ENCODE measurements around the gene VCPKMT. TPM values are rescaled to one million over a fixed set of nuclear protein-coding genes. Genes with fewer than 3 reads are reported as not detected.

Gene VCPKMT
- 1 to 10 TPM; 2.8 to 4.8 (median 3.0) TPM for total RNA-seq
- polyA plus RNA-seq = 10 to 100 TPM; 12.2 to 13.3 TPM

DNA sequence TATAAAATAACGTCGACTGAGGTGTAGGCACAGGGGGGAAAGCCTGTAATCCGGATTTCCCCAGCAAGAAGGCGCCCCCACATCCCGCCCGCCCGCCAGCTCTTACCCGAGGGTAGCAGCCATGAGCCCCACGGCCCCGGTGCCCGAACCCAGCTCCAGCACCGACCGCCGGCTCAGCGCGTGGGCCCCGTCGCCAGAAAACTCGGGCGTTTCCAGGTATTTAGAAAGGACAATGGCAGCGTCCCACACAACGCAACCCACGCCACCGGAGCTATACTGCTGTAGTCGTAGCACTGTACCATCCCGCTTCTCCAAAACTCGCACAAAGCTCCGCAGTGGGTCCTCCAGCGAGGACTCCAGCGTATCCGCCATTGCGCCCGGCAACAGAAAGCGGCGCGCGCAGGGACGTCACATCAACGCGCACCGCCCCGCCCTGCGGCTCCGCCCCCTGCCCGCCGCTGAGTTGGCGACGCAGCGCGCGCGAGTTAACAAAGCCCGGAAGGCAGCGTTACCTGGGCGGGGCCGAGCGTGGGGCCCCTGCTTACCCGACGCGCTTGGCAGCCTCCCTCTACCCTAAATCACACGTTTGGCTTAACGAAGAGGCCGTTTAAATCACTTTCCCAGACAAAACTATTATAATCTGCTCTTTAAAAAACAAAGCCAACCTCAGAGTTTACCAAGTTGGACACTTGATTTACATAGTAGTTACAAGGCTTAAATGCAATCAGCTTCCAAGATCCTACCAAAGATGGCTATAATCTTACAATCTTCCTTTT, at the start of gene VCPKMT:
Gene VCPKMT, minus strand, starts transcription at position 392 of the 776 bp plus-strand sequence. Its CDS starts 20 bp downstream, at position 372.
- Histone ChIP-seq H3K27me3 (no peaks in the 10 kb centered on the region), H3K27ac (peak within 1 kb of the TSS; percentile 67 to 93 (median 86)), H3K9me3 (no peaks in the 10 kb centered on the region), H3K36me3 (no peaks in the 10 kb centered on the region), H3K4me3 (peak within 1 kb of the TSS; percentile 49 to 68 (median 58)), H3K4me1 (peaks cover 4 to 22% (median 17%) of the 10 kb centered on the region in 3 donors)
- ATAC-seq (peak; percentile 99 to 100 (median 100)), FAIRE-seq (peak; percentile 66), DNase-seq (peak; percentile 90 to 98 (median 94))
- 0% methylated on average over 62 to 63 of the region's 63 CpGs for whole genome bisulfite sequencing, 2 donors
- intact Hi-C loops (cut with DNase I) = no loop called here
- TF ChIP-seq, protein P1, sequence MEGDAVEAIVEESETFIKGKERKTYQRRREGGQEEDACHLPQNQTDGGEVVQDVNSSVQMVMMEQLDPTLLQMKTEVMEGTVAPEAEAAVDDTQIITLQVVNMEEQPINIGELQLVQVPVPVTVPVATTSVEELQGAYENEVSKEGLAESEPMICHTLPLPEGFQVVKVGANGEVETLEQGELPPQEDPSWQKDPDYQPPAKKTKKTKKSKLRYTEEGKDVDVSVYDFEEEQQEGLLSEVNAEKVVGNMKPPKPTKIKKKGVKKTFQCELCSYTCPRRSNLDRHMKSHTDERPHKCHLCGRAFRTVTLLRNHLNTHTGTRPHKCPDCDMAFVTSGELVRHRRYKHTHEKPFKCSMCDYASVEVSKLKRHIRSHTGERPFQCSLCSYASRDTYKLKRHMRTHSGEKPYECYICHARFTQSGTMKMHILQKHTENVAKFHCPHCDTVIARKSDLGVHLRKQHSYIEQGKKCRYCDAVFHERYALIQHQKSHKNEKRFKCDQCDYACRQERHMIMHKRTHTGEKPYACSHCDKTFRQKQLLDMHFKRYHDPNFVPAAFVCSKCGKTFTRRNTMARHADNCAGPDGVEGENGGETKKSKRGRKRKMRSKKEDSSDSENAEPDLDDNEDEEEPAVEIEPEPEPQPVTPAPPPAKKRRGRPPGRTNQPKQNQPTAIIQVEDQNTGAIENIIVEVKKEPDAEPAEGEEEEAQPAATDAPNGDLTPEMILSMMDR (IDR thresholded peaks at IDR 0.05) = no peak

DNA sequence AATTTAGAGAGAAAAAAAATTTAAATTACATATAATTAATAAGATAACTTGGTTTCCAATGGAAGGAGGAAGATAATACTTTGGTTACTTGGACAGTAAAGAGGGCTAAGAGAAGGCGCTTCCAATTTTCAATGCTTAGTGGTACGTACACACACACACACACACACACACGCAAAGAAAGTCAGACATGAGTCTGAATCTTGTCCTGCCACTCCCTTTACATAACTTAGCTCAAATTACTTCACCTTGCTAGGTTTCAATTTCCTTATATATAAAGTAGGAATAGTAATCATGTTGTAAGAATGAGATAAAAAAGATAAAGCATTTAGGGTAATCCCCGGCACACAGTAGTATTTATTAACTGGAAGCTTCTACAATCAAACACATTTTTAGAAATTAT, 39.7 kb upstream of the VCPKMT start:
- DNase-seq (no peak), FAIRE-seq (no peak), ATAC-seq (no peak)
- H3K4me3 ChIP-seq = no peak overlapping the region
- H3K4me1 ChIP-seq = no peaks in the 10 kb centered on the region
- intact Hi-C loops (cut with DNase I) = no loop called here
- 97 to 99% methylated on average over 4 of the region's 4 CpGs for WGBS, 2 donors
- H3K27me3 ChIP-seq = no peaks in the 10 kb centered on the region
- peaks cover 0 to 21% (median 0%) of the 10 kb centered on the region in 3 donors for H3K36me3 ChIP-seq
- H3K9me3 ChIP-seq = no peaks in the 10 kb centered on the region
- no peak overlapping the region for H3K27ac ChIP-seq
- TF ChIP-seq, protein P1 (IDR thresholded peaks at IDR 0.05) = no peak

DNA sequence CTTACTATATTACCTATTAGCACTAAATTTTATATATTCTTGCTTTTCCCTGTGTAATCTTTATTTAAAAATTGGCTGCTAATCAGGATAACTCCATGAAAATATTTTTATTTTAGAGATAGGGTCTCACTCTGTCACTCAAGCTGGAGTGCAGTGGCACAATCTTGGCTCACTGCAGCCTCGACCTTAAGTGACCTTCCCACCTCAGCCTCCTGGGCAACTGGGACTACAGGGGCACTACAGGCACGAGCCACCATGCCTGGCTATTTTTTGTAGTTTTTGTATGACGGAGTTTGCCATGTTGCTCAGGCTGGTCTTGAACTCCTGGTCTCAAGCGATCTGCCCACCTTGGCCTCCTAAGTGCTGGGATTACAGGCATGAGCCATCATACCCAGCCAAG, 32.4 kb upstream of the VCPKMT start:
- intact Hi-C loops (cut with DNase I) = no loop called here
- ATAC-seq = no peak

DNA sequence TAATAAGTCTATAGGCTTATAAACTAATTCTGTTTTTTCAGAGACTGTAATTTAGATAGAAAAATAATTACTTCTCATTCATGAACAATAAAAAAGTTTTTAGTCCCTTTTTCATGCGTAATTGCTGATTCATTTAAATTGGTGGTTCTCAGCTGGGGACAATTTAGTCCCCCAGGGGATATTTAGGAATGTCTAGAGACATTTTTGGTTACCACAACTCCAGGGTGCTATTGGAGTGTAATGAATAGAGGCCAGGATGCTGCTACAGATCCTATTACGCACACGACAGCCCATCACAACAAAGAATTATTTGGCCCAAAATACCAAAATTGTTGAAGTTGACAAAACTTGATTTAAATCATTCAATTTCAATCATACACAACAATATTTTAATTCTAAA, 22.8 kb upstream of the VCPKMT start:
- Histone ChIP-seq H3K27me3 (no peaks in the 10 kb centered on the region), H3K9me3 (no peaks in the 10 kb centered on the region), H3K4me1 (peaks cover 0 to 5% (median 0%) of the 10 kb centered on the region in 3 donors), H3K36me3 (peaks cover 0 to 8% (median 0%) of the 10 kb centered on the region in 3 donors), H3K4me3 (no peak overlapping the region), H3K27ac (no peak overlapping the region)
- ATAC-seq (no peak), DNase-seq (no peak), FAIRE-seq (no peak)
- WGBS, 2 donors = 99% methylated on average over 3 of the region's 3 CpGs
- TF ChIP-seq, protein P1 (IDR thresholded peaks at IDR 0.05) = no peak
- intact Hi-C loops (cut with DNase I) = no loop called here

More for the DNA sequence above, 32.4 kb upstream of the VCPKMT start:
- Histone ChIP-seq H3K27me3 (no peaks in the 10 kb centered on the region), H3K9me3 (no peaks in the 10 kb centered on the region), H3K4me3 (no peak overlapping the region), H3K36me3 (peaks cover 0 to 26% (median 0%) of the 10 kb centered on the region in 3 donors), H3K27ac (no peak overlapping the region), H3K4me1 (no peaks in the 10 kb centered on the region)
- 79 to 87% methylated on average over 4 of the region's 4 CpGs for WGBS, 2 donors
- DNase-seq (no peak), FAIRE-seq (no peak)
- TF ChIP-seq, protein P1 (IDR thresholded peaks at IDR 0.05) = no peak

DNA sequence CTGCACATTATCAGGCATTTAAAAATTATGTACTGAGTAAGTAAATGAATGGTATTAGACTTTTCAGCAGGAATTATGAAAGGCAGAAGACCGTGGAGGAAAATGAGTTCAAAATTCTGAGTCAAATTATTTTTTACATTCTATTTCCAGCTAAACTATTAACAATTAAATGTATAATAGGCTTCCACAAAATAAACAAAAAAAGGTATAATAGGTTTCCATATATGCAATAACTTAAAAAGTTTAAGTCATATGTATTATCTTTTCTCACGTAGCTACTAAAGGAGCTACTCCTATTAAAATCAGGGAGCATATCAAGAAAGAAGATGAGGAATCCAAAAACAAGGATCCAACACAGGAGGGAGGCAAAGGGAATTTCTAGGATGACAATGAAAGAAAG, 11.4 kb upstream of the VCPKMT start:
- DNase-seq (no peak), ATAC-seq (no peak), FAIRE-seq (no peak)
- intact Hi-C loops (cut with DNase I) = no loop called here
- no peaks in the 10 kb centered on the region for H3K9me3 ChIP-seq
- TF ChIP-seq, protein P1 (IDR thresholded peaks at IDR 0.05) = no peak
- no peaks in the 10 kb centered on the region for H3K4me1 ChIP-seq
- no peak overlapping the region for H3K4me3 ChIP-seq
- H3K36me3 ChIP-seq = peaks cover 0 to 23% (median 0%) of the 10 kb centered on the region in 3 donors
- no peak overlapping the region for H3K27ac ChIP-seq
- H3K27me3 ChIP-seq = no peaks in the 10 kb centered on the region
- 96 to 98% methylated on average over 2 of the region's 2 CpGs for WGBS, 2 donors
